GM18526 (cell line): ENCODE results near the gene ITPR1.

Experiments used
- POLR2A ChIP-seq: IDR thresholded peaks from 3 replicates; pipeline ENCODE4 v1.6.1; 2011; ENCODE audit not compliant: insufficient read length; ENCODE audit errors: extremely low read depth

Gene ITPR1

DNA sequence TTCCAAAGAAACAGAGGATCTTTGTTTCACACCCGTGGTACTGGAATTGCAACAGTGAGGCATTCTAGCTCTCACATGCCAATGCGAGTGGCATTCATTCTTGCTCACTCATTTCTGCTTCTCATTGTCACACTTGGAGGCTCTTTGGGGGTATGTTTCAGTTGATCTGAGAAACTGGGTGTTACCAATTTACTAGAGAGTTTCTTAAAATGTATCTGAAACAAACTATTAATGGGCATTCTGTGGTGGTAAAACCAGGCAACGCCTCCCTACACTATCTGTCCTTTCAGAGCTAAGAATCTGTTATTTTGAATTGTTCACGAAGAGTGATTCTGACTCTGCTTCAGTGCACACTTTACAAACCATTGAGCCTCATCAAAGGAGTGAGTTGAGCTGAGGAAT, 345.5 kb downstream of the ITPR1 start:
- no peak for TF ChIP-seq POLR2A

DNA sequence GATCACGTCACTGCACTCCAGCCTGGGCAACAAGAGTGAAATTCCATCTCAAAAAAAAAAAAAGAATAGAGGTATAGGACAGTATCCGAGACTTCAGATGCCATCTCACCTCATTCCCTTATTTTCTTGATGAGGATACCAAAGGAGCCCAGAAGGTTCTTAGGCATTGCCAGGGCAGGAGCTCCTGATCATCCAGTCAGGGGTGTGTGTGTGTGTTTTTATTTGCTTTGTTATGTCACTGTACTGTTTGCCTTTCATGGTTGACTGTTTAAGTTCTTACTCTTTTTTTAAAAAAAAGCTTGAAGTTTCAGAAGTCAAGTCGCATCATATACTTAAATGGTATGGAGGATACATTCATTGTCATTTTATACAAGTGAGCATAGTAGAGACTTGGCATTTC, 346.1 kb downstream of the ITPR1 start:
- TF ChIP-seq POLR2A = no peak

DNA sequence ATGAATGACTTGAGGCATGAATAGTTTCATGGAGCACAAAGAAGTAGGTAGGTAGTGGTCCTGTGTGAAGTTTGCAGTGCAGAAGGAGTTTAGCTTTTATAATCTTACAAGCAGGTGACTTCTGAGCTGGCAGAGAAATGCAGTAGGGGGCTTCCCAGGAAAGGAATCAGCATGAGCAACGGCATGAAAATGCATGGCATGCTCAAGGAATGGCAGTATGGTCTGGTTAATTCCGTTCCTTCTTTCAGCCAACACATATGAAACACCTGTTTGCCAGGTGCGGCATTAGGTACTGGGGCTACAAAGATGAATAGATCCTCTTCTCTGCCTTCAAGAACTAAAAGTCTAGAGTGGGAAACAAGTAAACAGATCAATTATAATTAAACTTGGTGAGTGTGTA, 348.1 kb downstream of the ITPR1 start:
- TF ChIP-seq POLR2A = no peak

DNA sequence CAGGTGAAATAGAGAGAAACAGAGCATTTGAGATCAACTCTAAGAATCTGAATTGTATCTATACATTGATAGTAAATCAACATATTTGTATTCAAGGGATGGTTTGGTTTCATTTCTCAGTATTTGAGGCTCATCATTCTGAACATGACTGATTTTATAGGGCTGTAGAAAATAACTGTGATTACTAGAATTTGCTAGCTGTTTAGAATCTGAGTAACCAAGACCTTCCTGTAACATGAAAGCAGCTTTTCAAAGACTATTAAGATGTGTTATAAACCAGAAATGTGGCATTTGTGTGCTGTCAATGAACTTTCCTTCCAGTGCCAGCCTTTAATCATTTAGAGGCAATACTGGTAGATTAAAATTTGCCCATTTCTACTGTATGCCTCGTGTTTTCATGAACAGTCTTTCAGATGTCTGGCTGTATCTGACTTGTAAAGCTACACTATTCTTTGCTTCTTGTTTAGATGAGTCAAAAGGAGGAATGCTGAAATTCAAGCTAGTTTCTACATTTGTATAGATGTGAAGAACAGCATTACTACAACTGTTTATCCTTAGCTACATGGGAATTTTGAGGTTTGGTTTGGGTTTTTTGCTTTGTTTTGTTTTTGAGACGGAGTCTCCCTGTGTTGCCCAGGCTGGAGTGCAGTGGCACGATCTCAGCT, 348.8 kb downstream of the ITPR1 start:
- no peak for TF ChIP-seq POLR2A

DNA sequence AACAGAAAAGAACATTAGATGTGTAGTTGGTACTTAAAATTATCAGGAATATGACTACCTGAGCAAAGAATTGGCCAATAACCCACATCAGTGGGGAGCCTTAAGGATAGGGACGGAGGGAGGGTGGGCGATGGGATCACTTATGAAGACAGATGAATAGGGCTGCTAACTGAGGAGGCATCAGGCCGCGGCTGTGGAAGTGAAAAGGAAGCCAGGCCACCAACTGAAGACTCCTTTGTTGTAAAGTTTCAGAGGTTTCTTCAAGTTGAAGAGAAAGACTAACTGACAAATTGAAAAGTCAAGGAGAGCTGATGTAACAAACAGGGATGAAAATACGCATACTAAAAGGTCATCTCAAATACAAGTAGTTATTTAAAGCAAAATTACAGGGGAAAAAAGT, 350.5 kb downstream of the ITPR1 start:
- no peak for TF ChIP-seq POLR2A

DNA sequence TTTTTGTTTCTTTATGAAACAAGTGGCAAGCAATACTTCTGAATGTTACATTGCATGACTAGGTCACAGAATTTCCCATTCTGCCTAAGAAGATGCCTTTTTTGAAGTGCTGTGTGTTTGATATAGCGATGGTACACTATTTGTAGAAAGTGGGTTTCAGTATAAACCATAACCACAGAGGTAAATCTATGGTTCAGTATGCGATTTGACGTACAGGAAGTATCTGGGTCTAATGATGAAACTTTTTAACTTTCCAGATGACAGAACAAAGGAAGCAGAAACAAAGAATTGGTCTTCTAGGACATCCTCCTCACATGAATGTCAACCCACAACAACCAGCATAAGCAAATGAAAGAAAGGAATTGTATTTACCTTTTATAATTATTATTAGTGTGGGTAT, 352.7 kb downstream of the ITPR1 start:
- TF ChIP-seq POLR2A = no peak

DNA sequence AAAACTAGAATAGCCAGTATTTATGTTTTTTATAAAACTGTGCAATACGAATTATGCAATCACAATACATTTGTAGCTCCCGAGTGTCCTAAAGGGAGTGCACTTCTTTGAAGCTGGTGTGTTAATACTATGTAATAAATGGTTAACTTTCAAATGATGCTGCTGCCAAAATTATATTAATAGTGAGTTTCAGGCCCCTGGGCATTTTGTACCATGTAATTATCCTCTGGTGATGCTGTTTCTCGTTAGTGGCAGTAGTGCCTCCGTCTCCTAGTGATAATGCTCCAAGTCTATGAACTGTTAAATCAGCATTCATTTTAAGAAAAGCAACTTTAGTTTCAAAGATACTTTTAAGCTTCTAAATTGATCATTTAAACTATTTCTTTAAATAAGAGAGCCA, 353.4 kb downstream of the ITPR1 start:
- no peak for TF ChIP-seq POLR2A

DNA sequence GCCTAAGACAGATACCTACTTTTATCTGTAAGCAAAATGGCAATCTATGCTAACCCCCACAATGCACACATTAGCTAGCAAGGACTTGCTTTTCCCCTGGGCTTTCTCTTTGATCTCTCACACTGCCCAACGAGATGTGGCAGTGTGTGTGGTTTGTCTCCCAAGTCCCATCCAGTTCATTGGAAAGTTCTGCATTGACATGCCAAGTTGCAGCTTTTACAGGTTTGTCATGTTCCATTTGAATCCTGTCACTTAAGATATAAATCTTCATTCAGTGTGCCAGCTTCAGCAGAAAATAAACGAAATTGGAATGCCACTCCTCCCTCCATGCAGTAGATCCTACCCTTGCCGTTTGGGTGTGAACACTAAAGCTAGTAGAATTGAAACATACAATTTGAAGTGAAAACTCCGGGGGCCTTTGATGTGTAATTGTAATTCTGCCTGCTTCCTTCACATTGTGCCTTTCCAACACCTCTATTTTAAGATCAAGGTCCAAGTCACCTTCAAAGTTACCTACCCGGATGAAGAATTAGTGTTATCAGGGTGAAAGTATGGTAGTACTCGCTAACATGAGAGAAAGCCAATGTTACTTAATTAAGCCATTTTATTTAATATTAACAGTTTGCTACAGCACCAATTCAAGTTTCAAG, 355.2 kb downstream of the ITPR1 start:
- no peak for TF ChIP-seq POLR2A

DNA sequence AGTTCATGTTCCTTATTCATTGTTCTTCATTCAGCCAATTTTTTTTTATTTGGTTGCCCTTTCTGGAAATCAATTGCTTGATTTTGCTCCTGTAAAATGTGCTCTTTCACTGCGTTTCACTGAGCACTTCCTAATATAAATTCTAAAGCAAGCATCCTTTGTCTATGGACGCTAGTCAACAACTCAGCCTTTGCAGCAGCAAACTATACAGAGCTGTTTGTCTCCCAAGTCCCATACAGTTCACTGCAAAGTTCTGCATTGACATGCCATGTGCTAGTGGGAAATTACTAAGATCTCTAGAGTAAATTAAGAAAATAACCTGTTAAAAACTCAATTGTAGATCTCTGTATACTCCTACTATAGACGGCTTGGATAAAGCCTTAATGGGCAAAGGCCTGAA, 356.0 kb downstream of the ITPR1 start:
- TF ChIP-seq POLR2A = no peak

DNA sequence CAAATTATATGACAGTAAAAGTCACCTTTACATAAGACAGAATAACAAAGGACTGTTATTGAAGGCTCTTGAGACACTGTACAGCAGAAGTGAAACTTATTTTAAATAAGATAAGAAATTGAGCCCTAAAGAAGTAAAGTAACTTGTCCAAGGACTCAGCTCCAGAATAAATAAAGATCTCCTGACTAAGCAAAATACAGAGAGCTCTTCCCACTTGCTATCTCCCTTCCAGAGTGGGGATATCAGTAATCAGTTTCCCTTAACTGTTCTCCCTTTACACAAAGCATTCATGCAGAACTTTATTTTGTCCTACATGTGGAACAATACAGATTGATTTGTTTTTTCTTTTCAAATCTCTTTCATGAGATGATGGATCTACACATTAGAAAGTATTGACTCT, 356.6 kb downstream of the ITPR1 start:
- TF ChIP-seq POLR2A = no peak

DNA sequence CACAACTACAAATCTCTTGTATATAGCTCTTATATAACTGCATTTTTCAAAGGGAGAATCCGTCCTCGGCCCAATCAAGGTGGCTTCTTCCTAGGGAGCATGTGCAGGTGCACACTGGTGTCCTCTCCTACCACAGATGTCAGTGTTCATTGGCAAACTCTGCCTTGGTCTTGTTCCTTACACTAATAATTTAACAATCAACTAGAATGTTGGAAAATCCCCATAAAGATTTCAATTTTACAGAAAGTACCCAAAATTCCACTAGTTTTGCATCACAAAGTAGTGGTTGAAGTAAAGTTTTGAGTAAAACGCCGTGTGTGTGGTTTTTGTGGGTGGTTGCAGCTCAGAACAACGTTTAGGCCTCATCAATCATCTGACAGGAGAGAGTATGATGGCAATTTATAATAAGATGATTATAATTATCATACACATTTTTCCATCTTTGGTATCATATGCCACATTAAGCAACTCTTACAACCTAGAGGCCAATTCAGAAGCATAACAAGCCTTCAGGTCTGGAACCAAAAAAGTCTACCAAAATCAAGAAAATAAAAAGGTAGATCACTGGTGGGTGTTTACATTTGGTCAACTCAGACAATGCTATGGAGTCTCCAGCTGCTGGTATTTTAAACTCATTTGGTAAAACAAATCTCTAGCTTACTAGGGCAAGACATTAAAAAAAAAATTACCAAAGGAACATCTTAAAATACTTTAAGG, 357.2 kb downstream of the ITPR1 start:
- TF ChIP-seq POLR2A = no peak

DNA sequence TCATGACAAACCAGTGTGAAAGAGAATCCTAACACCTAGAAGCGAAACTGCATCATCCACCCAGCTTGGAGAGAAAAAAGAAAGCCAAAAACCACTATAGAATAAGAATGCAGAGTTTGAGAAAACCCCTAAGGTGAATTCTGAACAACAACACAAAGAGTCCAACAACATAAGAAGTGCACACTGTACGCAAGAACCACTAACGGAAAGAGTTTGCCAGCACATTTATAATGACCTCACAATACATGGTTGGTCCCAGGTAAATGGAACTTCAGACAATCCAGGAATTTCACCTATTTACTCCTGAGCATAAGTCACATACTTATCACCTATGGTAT, 357.7 kb downstream of the ITPR1 start:
- TF ChIP-seq POLR2A = no peak

DNA sequence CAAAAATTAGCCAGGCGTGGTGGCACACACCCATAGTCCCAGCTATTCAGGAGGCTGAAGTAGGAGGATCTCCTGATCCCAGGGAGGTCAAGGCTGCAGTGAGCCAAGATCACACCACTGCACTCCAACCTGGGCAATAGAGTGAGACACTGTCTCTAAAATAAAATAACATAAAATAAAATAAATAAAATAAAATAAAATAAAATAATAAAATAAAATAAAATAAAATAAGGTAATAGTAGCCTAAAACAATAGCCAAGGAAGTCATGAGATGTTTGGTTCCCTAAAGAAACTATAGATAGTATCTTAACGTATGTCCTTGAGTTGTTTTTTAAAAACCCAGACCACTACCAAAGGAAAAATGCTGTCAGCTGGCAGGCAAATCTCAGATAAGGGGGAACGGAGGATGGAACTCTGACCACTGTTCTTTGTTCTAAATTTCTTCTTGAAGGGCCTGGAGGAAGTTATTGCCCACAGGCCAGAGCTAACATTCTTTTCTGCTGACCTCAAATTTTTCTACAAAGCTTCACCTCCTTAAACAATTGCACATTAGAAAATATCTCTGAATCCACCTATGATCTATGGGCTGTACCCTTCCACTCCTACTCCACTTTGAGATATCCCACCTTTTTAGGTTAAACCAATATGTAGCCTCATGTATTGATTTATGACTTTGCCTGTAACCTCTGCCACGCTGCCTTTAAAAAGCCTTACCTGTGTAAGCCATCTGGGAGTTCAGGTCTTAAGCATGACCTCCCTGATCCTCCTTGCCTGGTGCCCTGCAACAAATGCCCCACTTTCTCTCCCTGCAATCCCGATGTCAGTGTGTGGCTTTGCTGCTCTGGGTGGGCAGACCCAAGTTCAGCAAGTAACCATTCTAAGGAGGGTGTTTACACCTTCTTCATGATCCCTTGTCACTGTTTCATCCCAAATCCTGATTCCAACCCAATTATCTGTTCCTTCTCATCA, 359.9 kb downstream of the ITPR1 start:
- TF ChIP-seq POLR2A = no peak

DNA sequence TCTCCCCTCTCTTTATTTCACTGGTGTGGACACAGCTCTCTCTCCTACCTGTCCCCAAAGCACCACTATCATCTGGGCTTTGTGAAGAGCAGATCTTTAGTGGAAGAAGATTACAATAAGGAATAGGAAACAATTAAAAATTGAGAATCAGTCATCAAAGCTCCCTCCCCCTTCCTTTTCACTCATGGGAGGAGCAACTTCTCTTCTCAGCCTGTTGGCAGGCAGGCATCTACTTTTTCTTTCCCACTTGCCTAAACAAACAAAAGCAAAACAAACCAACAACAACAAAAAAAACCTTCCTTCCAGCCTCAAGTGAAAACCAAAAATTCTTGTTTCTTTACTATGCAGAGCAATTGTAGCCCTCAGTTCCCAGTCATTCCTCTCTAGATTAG, 360.6 kb downstream of the ITPR1 start:
- no peak for TF ChIP-seq POLR2A

DNA sequence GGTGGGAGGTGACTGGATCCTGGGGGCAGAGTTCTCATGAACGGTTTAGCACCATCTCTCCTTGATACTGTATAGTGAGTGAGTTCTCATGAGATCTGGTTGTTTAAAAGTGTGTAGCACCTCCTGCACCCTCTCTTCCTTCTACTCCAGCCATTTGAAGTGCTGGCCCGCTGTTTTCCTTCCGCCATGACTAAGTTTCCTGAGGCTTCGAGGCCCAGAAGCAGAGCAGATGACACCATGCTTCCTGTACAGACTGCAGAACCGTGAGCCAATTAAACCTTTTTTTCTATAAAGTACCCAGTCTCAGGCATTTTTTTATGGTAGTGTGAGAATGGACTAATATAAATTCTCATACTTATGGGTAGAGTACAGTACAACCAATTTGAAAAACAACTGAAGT, 362.5 kb downstream of the ITPR1 start:
- TF ChIP-seq POLR2A = no peak
